GM19351 (cell line): ENCODE measurements around the gene BCAT1.
"Not testable (repeated sequence)": the region's sequence is repeated elsewhere in the genome, so short reads cannot be mapped to it uniquely, and the experiment has no call there.

ENCODE experiments used
- ATAC-seq: cut with Tn5 transposase; IDR thresholded peaks from one replicate; pipeline ENCODE4 v1.9.1; 2021; ENCODE audit warnings: mild to moderate bottlenecking, moderate library complexity; ENCODE audit not compliant: unreplicated experiment

BCAT1 gene

GRCh38 chr12:24928533-24929306 is 20.2 kb downstream of the BCAT1 start:
- ATAC-seq, result not testable (repeated sequence)

- ATAC-seq, result no peak
Measured at GRCh38 chr12:24928131-24928530, 20.8 kb downstream of the BCAT1 start.

GRCh38 chr12:24926080-24926479 is 22.8 kb downstream of the BCAT1 start:
- not testable (repeated sequence) for ATAC-seq

GRCh38 chr12:24922090-24922489 is 26.8 kb downstream of the BCAT1 start:
- ATAC-seq, result peak; percentile 64

GRCh38 chr12:24921251-24922038 is 27.5 kb downstream of the BCAT1 start:
- ATAC-seq, result no peak

GRCh38 chr12:24920141-24920540 is 28.8 kb downstream of the BCAT1 start:
- no peak for ATAC-seq

GRCh38 chr12:24919346-24920001 is 29.4 kb downstream of the BCAT1 start:
- ATAC-seq, result no peak

GRCh38 chr12:24918596-24918995 is 30.3 kb downstream of the BCAT1 start:
- ATAC-seq, result no peak

GRCh38 chr12:24915501-24915900 is 33.4 kb downstream of the BCAT1 start:
- no peak for ATAC-seq

- no peak for ATAC-seq
Measured at GRCh38 chr12:24913953-24914352, 34.9 kb downstream of the BCAT1 start.

- no peak for ATAC-seq
Measured at GRCh38 chr12:24913130-24913529, 35.8 kb downstream of the BCAT1 start.

GRCh38 chr12:24911271-24911791 is 37.6 kb downstream of the BCAT1 start:
- no peak for ATAC-seq

GRCh38 chr12:24910192-24910591 is 38.7 kb downstream of the BCAT1 start:
- ATAC-seq, result not testable (repeated sequence)

- ATAC-seq, result no peak
Measured at GRCh38 chr12:24909667-24910066, 39.2 kb downstream of the BCAT1 start.

- ATAC-seq, result no peak
Measured at GRCh38 chr12:24907464-24907863, 41.4 kb downstream of the BCAT1 start.

GRCh38 chr12:24906141-24906540 is 42.8 kb downstream of the BCAT1 start:
- ATAC-seq, result no peak

GRCh38 chr12:24905431-24905830 is 43.5 kb downstream of the BCAT1 start:
- ATAC-seq, result no peak

GRCh38 chr12:24904871-24905270 is 44.0 kb downstream of the BCAT1 start:
- no peak for ATAC-seq

- no peak for ATAC-seq
Measured at GRCh38 chr12:24903329-24904088, 45.4 kb downstream of the BCAT1 start.

- ATAC-seq, result peak; percentile 53
Measured at GRCh38 chr12:24902511-24903328, 46.2 kb downstream of the BCAT1 start.
